Epithelial cell of proximal tubule (primary cell): Measurements from ENCODE around the gene EIF2B5. TPM values are rescaled to one million over a fixed set of nuclear protein-coding genes. Genes with fewer than 3 reads are reported as not detected.
"Not testable (repeated sequence)": the region's sequence is repeated elsewhere in the genome, so short reads cannot be mapped to it uniquely, and the experiment has no call there.

Experiments
- DNase-seq: peaks from one replicate; pipeline ENCODE4 v3.0.0-alpha.2; 2011; ENCODE audit warnings: low read depth
- H3K4me3 ChIP-seq: 2 replicates; pipeline ENCODE4 v1.5.1; 2011; ENCODE audit warnings: low read depth, mild to moderate bottlenecking, low read length
- total RNA-seq: library from RNA; depleted of rRNA; stranded (reverse); fragments of >200 nt; gene quantifications from 2 replicates; pipeline ENCODE4 v1.2.3, GENCODE V29; 2015
- TF ChIP-seq, protein P1 (sequence below): conservative IDR thresholded peaks from 2 replicates; pipeline ENCODE4 v1.5.1; 2012; ENCODE audit warnings: low read depth, mild to moderate bottlenecking, low read length

Gene EIF2B5
- total RNA-seq, 1 donor from 2014 or later: 26.3 TPM

DNA sequence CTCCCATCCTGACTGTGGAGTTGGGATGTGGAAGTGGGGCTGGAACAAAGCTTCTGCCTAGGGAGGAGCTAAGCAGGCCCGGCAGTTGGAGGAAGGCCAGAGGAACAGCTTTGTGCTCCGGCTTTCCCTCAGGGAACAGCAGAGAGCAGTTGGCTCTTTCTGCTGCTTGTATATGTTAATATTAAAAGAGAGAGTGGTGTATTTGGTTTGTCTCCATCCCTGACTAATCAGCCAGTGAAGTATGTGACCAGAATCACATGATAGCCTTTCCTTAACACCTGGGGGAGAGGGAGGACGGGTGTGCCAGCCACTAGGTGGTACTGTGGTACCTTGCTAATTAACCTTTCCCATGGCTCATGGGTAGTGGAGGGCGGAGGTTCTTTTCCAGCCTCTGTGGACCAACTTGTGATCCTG lies 10.0 kb downstream of the EIF2B5 start:
- DNase-seq: peak; percentile 68
- no peak overlapping the region for H3K4me3 ChIP-seq
- TF ChIP-seq, protein P1, sequence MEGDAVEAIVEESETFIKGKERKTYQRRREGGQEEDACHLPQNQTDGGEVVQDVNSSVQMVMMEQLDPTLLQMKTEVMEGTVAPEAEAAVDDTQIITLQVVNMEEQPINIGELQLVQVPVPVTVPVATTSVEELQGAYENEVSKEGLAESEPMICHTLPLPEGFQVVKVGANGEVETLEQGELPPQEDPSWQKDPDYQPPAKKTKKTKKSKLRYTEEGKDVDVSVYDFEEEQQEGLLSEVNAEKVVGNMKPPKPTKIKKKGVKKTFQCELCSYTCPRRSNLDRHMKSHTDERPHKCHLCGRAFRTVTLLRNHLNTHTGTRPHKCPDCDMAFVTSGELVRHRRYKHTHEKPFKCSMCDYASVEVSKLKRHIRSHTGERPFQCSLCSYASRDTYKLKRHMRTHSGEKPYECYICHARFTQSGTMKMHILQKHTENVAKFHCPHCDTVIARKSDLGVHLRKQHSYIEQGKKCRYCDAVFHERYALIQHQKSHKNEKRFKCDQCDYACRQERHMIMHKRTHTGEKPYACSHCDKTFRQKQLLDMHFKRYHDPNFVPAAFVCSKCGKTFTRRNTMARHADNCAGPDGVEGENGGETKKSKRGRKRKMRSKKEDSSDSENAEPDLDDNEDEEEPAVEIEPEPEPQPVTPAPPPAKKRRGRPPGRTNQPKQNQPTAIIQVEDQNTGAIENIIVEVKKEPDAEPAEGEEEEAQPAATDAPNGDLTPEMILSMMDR: peak; percentile 82

DNA sequence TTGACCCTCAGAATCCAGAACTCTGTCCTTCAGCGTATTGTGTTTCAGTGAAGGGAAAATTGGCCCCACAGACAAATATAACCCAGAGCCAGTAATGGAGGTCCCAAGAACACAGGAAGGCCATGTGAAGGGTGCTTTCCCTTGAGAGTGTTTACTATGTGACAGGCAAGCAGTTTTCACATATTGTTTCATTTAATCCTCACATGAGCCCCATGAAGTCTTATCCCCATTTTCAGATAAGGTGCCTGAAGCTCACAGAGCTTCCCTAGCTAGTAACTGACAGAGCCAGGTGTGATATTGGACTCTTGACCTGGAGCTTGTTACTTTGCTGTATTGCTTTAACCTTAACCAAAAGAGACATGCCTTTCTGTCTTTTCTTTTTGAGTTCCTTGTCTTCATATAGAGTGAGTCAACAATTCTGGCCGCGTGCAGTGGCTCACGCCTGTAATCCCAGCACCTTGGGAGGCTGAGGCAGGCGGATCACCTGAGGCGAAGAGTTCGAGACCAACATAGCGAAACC lies 10.7 kb downstream of the EIF2B5 start:
- DNase-seq: no peak
- TF ChIP-seq, protein P1: no peak
- no peak overlapping the region for H3K4me3 ChIP-seq

DNA sequence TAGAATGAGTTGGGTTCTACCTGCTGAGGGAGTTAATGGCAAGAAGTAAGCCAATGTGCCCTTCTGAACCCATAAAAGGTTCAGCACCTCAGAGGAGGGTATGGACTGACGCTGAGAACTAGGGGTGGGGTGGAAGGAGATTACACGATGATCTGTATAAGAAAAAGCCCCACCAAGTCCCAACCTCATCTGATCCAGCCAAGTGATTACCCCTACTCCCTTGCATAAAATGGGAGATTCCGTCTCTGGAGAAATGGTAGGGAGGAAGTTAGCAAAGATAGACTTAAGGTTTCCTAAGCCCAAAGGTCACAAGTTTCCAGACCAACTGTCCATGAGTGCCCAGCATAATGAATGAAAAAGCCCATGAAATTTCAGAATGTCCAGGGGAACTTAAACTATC lies 12.9 kb downstream of the EIF2B5 start:
- H3K4me3 ChIP-seq: no peak overlapping the region
- no peak for DNase-seq
- TF ChIP-seq, protein P1: no peak

DNA sequence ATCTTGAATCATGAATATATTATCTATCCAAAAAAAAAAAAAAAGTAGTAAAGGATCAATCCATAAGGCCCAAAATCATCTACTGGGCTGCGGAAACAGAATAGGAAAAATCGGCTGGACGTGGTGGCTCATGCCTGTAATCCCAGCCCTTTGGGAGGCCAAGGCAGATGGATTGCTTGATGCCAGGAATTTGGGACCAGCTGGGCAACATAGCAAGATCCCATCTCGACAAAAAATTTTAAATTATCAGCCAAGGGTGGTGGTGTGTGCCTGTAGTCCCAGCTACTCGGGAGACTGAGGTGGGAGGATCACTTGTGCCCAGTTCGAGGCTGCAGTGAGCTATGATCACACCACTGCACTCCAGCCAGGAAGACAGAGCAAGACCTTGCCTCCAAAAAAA lies 14.0 kb downstream of the EIF2B5 start:
- TF ChIP-seq, protein P1: no peak
- DNase-seq: no peak
- H3K4me3 ChIP-seq: no peak overlapping the region

DNA sequence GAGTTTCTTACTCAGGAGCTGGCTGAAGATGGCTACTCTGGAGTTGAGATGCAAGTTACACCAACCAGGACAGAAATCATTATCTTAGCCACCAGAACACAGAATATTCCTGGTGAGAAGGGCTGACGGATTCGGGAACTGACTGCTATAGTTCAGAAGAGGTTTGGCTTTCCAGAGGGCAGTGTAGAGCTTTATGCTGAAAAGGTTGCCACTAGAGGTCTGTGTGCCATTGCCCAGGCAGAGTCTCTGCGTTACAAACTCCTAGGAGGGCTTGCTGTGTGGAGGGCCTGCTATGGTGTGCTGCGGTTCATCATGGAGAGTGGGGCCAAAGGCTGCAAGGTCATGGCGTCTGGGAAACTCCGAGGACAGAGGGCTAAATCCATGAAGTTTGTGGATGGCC lies 14.6 kb downstream of the EIF2B5 start:
- DNase-seq, H3K4me3 ChIP-seq: not testable (repeated sequence)
- TF ChIP-seq, protein P1: peak; percentile 42

DNA sequence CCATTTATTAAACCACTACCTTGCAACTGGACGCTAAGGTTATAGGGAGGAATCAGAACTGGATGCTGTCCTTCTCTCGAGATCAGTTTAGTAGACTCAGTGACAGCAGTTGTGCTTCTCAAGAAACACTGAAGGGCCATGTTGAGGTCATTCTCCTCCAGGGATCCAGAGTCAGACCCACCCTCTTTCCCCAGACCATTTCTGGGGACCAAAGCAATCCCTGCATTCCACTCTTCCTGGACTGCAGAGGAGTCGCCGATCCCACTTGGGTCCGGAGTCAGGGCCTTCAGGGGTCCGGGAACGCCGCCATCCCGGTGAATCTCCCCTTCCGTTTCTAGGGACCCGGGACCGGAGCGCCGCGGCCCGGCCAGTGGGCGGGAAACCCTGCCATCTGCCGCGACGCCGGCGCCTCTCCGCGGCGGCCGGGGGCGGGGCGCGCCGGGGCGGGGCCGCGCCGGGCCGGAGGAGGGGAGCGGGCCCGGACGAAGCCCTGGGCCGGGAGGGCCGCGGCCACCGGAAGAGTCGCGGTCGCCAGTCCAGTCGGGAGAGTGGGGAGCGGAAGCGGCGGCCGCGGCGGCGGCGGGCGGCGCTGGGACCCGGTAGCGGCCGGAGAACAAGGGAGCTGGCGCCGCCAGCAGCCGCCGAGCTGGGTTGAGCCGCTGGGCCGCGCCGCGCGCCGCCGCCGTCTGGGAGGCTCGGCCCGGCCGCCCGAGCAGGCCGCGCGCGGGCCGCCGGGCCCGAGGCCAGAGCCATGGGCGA lies 19.9 kb downstream of the EIF2B5 start, which contains the start of gene DVL3:
Gene DVL3, plus strand, starts transcription at position 493 of the 759 bp plus-strand sequence. Its CDS starts 259 bp downstream, at position 752.
- TF ChIP-seq, protein P1: no peak
- DNase-seq: no peak

More for the DNA sequence above, 19.9 kb downstream of the EIF2B5 start, which contains the start of gene DVL3:
- H3K4me3 ChIP-seq: peak within 1 kb of the TSS; percentile 98
